ENCODE measurements around the gene FHL1. TPM values are rescaled to one million over a fixed set of nuclear protein-coding genes. Genes with fewer than 3 reads are reported as not detected.

FHL1 gene
- total RNA-seq, 1 experiment from 2014 or later, result 20.0 TPM

DNA sequence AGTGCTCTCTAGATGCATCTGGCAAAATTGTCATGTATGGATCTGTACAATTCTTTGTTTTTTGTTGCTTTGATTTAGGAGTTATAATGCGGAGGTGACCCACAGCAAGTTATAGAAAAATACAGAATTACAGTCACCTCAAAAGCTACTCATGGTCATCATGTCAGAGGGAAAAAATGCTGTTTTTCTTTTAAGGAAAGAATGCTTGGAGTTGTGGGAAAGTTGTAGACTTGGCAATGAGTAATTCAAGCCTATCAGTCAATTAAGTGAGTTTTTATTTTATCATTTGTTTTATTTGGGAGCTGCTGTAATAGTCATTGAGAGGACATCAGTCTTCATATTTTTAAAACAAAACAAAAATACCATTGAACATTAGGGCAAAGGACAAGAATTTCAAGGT is 16.4 kb downstream of the FHL1 start (continued):
- TF ChIP-seq, protein P1, sequence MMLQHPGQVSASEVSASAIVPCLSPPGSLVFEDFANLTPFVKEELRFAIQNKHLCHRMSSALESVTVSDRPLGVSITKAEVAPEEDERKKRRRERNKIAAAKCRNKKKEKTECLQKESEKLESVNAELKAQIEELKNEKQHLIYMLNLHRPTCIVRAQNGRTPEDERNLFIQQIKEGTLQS (IDR thresholded peaks at IDR 0.05), result no peak
- TF ChIP-seq POLR2A (IDR thresholded peaks at IDR 0.05; ENCODE audit: borderline replicate concordance, extremely low read depth, insufficient read depth, insufficient read length) (no peak), POLR2AphosphoS5 (IDR thresholded peaks at IDR 0.05; ENCODE audit: low read depth, low read length) (no peak), EZH2 (IDR thresholded peaks at IDR 0.05) (no peak)
- TF ChIP-seq, protein P2, sequence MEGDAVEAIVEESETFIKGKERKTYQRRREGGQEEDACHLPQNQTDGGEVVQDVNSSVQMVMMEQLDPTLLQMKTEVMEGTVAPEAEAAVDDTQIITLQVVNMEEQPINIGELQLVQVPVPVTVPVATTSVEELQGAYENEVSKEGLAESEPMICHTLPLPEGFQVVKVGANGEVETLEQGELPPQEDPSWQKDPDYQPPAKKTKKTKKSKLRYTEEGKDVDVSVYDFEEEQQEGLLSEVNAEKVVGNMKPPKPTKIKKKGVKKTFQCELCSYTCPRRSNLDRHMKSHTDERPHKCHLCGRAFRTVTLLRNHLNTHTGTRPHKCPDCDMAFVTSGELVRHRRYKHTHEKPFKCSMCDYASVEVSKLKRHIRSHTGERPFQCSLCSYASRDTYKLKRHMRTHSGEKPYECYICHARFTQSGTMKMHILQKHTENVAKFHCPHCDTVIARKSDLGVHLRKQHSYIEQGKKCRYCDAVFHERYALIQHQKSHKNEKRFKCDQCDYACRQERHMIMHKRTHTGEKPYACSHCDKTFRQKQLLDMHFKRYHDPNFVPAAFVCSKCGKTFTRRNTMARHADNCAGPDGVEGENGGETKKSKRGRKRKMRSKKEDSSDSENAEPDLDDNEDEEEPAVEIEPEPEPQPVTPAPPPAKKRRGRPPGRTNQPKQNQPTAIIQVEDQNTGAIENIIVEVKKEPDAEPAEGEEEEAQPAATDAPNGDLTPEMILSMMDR (IDR thresholded peaks at IDR 0.05 in 2 of 3, conservative IDR thresholded peaks at IDR 0.05 in 1 of 3; ENCODE audit: borderline replicate concordance in 1 of 3, insufficient read depth in 1 of 3, low read depth in 2 of 3, low read length in 2 of 3), result no peak
- TF ChIP-seq, protein P3, sequence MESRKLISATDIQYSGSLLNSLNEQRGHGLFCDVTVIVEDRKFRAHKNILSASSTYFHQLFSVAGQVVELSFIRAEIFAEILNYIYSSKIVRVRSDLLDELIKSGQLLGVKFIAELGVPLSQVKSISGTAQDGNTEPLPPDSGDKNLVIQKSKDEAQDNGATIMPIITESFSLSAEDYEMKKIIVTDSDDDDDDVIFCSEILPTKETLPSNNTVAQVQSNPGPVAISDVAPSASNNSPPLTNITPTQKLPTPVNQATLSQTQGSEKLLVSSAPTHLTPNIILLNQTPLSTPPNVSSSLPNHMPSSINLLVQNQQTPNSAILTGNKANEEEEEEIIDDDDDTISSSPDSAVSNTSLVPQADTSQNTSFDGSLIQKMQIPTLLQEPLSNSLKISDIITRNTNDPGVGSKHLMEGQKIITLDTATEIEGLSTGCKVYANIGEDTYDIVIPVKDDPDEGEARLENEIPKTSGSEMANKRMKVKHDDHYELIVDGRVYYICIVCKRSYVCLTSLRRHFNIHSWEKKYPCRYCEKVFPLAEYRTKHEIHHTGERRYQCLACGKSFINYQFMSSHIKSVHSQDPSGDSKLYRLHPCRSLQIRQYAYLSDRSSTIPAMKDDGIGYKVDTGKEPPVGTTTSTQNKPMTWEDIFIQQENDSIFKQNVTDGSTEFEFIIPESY (IDR thresholded peaks at IDR 0.05; ENCODE audit: extremely low read depth, insufficient replicate concordance, low read length), result no peak

DNA sequence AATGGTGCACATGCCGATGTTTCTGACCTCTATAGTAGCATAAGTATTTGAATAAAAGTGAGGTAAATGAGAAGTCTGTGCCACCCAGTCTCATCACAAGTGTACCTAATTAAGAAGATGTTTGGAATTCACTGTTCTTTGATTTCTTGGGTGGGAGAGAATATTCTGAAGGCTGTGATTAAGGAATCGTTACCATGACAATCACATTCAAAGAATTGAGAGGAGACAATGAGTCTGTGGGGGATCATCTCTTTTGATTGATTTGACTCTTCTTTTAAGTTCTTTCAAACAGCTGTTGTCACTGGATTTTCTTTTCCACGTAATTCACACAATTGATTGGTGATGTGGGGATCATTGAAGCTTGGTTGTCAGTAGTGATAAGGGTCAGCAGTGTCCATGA is 18.1 kb downstream of the FHL1 start:
- Histone ChIP-seq H3K79me2 (ENCODE audit: insufficient read depth, low read length) (no peaks in the 10 kb centered on the region), H2AFZ (ENCODE audit: low read depth, low read length, poor library complexity, severe bottlenecking) (no peak overlapping the region), H3K9ac (ENCODE audit: low read length) (no peak overlapping the region), H3K27ac (ENCODE audit: low read depth, low read length) (no peak overlapping the region), H3K9me2 (ENCODE audit: insufficient read depth) (no peaks in the 10 kb centered on the region), H3K36me3 (ENCODE audit: control insufficient read depth in 1 of 2, insufficient read depth in 2 of 2, low read length in 2 of 2) (no peaks in the 10 kb centered on the region), H3K27me3 (ENCODE audit: insufficient read depth, low read length) (no peaks in the 10 kb centered on the region), H3K4me1 (ENCODE audit: control insufficient read depth in 1 of 2, insufficient read depth in 2 of 2, low read length in 2 of 2) (peaks cover 0 to 19% of the 10 kb centered on the region in 2 experiments; a peak in 1 of 4 replicates), H3K4me3 (replicated peaks in 1 of 2; ENCODE audit: low read depth in 1 of 2, low read length in 2 of 2) (no peak overlapping the region), H3K4me2 (ENCODE audit: low read length) (no peak overlapping the region), H4K20me1 (ENCODE audit: insufficient read depth) (no peaks in the 10 kb centered on the region), H3K9me3 (ENCODE audit: control insufficient read depth in 1 of 2, insufficient read depth in 1 of 2, low read depth in 1 of 2, low read length in 2 of 2) (no peaks in the 10 kb centered on the region)
- DNase-seq (ENCODE audit: low read depth, low spot score) (no peak), ATAC-seq (no peak)
- ChIA-PET POLR2A (no interaction called here), RAD21 (ENCODE audit: low non-redundant PET in 1 of 2, low total read pairs in 2 of 2, uncharacterized antibody in 2 of 2, unreplicated experiment in 2 of 2) (no interaction called here), CTCF (interaction anchor here (1.6 kb wide), 1 partner anchor 137 kb away, joined by 8 read pairs; no protein-coding TSS in a partner anchor)
- intact Hi-C loops (cut with micrococcal nuclease), result loop anchor here (10.0 kb wide), 2 partner anchors 99 to 529 kb away; no protein-coding TSS in a partner anchor
- no TSS peak for BruUV-seq (replicated peaks)
- TF ChIP-seq EZH2phosphoT487 (IDR thresholded peaks at IDR 0.05; ENCODE audit: borderline replicate concordance) (no peak), ZFX (IDR thresholded peaks at IDR 0.05) (no peak), FOSL1 (IDR thresholded peaks at IDR 0.05; ENCODE audit: low read depth) (no peak), YY1 (IDR thresholded peaks at IDR 0.05; ENCODE audit: extremely low read depth, insufficient replicate concordance, low read depth, low read length) (no peak), TCF7L2 (IDR thresholded peaks at IDR 0.05; ENCODE audit: borderline replicate concordance, extremely low read depth, insufficient read depth, insufficient read length) (no peak), SP1 (IDR thresholded peaks at IDR 0.05; ENCODE audit: low read depth) (no peak), RAD21 (IDR thresholded peaks at IDR 0.05; ENCODE audit: low read depth) (no peak), SIN3A (IDR thresholded peaks at IDR 0.05; ENCODE audit: low read depth) (no peak), EGR1 (IDR thresholded peaks at IDR 0.05; ENCODE audit: low read depth) (no peak), ZNF274 (IDR thresholded peaks at IDR 0.05; ENCODE audit: low read depth, low read length) (no peak)
- TF ChIP-seq, protein P4, sequence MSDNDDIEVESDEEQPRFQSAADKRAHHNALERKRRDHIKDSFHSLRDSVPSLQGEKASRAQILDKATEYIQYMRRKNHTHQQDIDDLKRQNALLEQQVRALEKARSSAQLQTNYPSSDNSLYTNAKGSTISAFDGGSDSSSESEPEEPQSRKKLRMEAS (IDR thresholded peaks at IDR 0.05), result no peak
- TF ChIP-seq, protein P3 (IDR thresholded peaks at IDR 0.05; ENCODE audit: extremely low read depth, insufficient replicate concordance, low read length), result no peak
